IPS-20b (cell line): ENCODE results near the gene CASK.
"Not testable (repeated sequence)": the region's sequence is repeated elsewhere in the genome, so short reads cannot be mapped to it uniquely, and the experiment has no call there.

Experiments
- H3K27ac ChIP-seq: one replicate; pipeline ENCODE4 v1.5.1; 2013; ENCODE audit warnings: low read length
- H3K27me3 ChIP-seq: 2 replicates; pipeline ENCODE4 v1.6.1; 2013; ENCODE audit warnings: mild to moderate bottlenecking, low read length, inconsistent platforms; ENCODE audit not compliant: insufficient read depth
- H3K36me3 ChIP-seq: 2 replicates; pipeline ENCODE4 v1.6.1; 2013; ENCODE audit warnings: low read depth, mild to moderate bottlenecking, inconsistent platforms, low read length, moderate library complexity; ENCODE audit not compliant: insufficient read depth
- H3K4me1 ChIP-seq: 2 replicates; pipeline ENCODE4 v1.6.1; 2013; ENCODE audit warnings: mild to moderate bottlenecking, control low read depth, inconsistent platforms, low read length, moderate library complexity; ENCODE audit not compliant: insufficient read depth
- H3K4me3 ChIP-seq: 2 replicates; pipeline ENCODE4 v1.5.1; 2013; ENCODE audit warnings: mild to moderate bottlenecking, low read length, inconsistent platforms
- H3K9ac ChIP-seq: 2 replicates; pipeline ENCODE4 v1.6.1; 2013; ENCODE audit warnings: low read depth, mild to moderate bottlenecking, inconsistent platforms, low read length, moderate library complexity
- H3K9me3 ChIP-seq: 2 replicates; pipeline ENCODE4 v1.6.1; 2013; ENCODE audit warnings: mild to moderate bottlenecking, low read depth, low read length, inconsistent platforms; ENCODE audit not compliant: insufficient read depth

Gene CASK

GRCh38 chrX:41655631-41656030, 267.7 kb downstream of the CASK start:
- peaks cover 31% of the 10 kb centered on the region for H3K36me3 ChIP-seq
- no peaks in the 10 kb centered on the region for H3K27me3 ChIP-seq
- no peaks in the 10 kb centered on the region; the same call in 1 of the 2 replicates for H3K4me1 ChIP-seq
- H3K27ac ChIP-seq = no peak overlapping the region
- no peaks in the 10 kb centered on the region for H3K9me3 ChIP-seq
- H3K9ac ChIP-seq = no peak overlapping the region
- no peak overlapping the region for H3K4me3 ChIP-seq

- H3K27ac ChIP-seq = no peak overlapping the region
- H3K27me3 ChIP-seq = no peaks in the 10 kb centered on the region
- H3K9me3 ChIP-seq = no peaks in the 10 kb centered on the region
- H3K4me1 ChIP-seq = no peaks in the 10 kb centered on the region; the same call in 1 of the 2 replicates
- no peak overlapping the region for H3K4me3 ChIP-seq
- H3K9ac ChIP-seq = no peak overlapping the region
- H3K36me3 ChIP-seq = peaks cover 27% of the 10 kb centered on the region
Measured at GRCh38 chrX:41655101-41655500, 268.3 kb downstream of the CASK start.

GRCh38 chrX:41653125-41653524, 270.2 kb downstream of the CASK start:
- Histone ChIP-seq H3K4me1 (no peaks in the 10 kb centered on the region; the same call in 1 of the 2 replicates), H3K36me3 (peaks cover 12% of the 10 kb centered on the region; the same call in 1 of the 2 replicates), H3K27me3 (no peaks in the 10 kb centered on the region), H3K9me3 (no peaks in the 10 kb centered on the region), H3K4me3 (no peak overlapping the region), H3K27ac (no peak overlapping the region), H3K9ac (no peak overlapping the region)

- H3K4me3 ChIP-seq = not testable (repeated sequence)
Measured at GRCh38 chrX:41646201-41646600, 277.2 kb downstream of the CASK start.

GRCh38 chrX:41634284-41634683, 289.1 kb downstream of the CASK start:
- H3K4me3 ChIP-seq = no peak overlapping the region
- H3K27ac ChIP-seq = no peak overlapping the region
- H3K4me1 ChIP-seq = no peaks in the 10 kb centered on the region; the same call in 1 of the 2 replicates
- H3K27me3 ChIP-seq = no peaks in the 10 kb centered on the region
- no peak overlapping the region for H3K9ac ChIP-seq
- H3K9me3 ChIP-seq = no peaks in the 10 kb centered on the region
- no peaks in the 10 kb centered on the region for H3K36me3 ChIP-seq

More at GRCh38 chrX:41646201-41646600, 277.2 kb downstream of the CASK start:
- H3K4me1 ChIP-seq, H3K9ac ChIP-seq, H3K36me3 ChIP-seq, H3K27me3 ChIP-seq, H3K27ac ChIP-seq: not testable (repeated sequence)
- peaks cover 11% of the 10 kb centered on the region; the same call in 1 of the 2 replicates for H3K9me3 ChIP-seq

GRCh38 chrX:41630091-41630490, 293.3 kb downstream of the CASK start:
- Histone ChIP-seq H3K9me3 (no peaks in the 10 kb centered on the region), H3K27ac (no peak overlapping the region), H3K4me3 (no peak overlapping the region), H3K4me1 (no peaks in the 10 kb centered on the region), H3K27me3 (no peaks in the 10 kb centered on the region), H3K9ac (no peak overlapping the region), H3K36me3 (peaks cover 6% of the 10 kb centered on the region; the same call in 1 of the 2 replicates)

GRCh38 chrX:41629539-41629938, 293.8 kb downstream of the CASK start:
- Histone ChIP-seq H3K27me3 (no peaks in the 10 kb centered on the region), H3K27ac (no peak overlapping the region), H3K4me1 (no peaks in the 10 kb centered on the region), H3K4me3 (no peak overlapping the region), H3K9me3 (no peaks in the 10 kb centered on the region), H3K36me3 (peaks cover 8% of the 10 kb centered on the region; the same call in 1 of the 2 replicates), H3K9ac (no peak overlapping the region)

- Histone ChIP-seq H3K27ac (no peak overlapping the region), H3K4me3 (no peak overlapping the region), H3K9me3 (no peaks in the 10 kb centered on the region), H3K4me1 (no peaks in the 10 kb centered on the region), H3K36me3 (peaks cover 8% of the 10 kb centered on the region; the same call in 1 of the 2 replicates), H3K9ac (no peak overlapping the region), H3K27me3 (no peaks in the 10 kb centered on the region)
Measured at GRCh38 chrX:41621222-41621723, 302.1 kb downstream of the CASK start.

GRCh38 chrX:41619221-41619620, 304.1 kb downstream of the CASK start:
- no peaks in the 10 kb centered on the region for H3K9me3 ChIP-seq
- H3K4me1 ChIP-seq = no peaks in the 10 kb centered on the region
- no peaks in the 10 kb centered on the region for H3K36me3 ChIP-seq
- H3K4me3 ChIP-seq = no peak overlapping the region
- H3K27me3 ChIP-seq = no peaks in the 10 kb centered on the region
- no peak overlapping the region for H3K9ac ChIP-seq
- H3K27ac ChIP-seq = no peak overlapping the region

- no peaks in the 10 kb centered on the region for H3K4me1 ChIP-seq
- H3K27me3 ChIP-seq = no peaks in the 10 kb centered on the region
- no peak overlapping the region for H3K27ac ChIP-seq
- no peak overlapping the region for H3K9ac ChIP-seq
- no peaks in the 10 kb centered on the region for H3K9me3 ChIP-seq
- no peaks in the 10 kb centered on the region for H3K36me3 ChIP-seq
- no peak overlapping the region for H3K4me3 ChIP-seq
Measured at GRCh38 chrX:41616935-41617334, 306.4 kb downstream of the CASK start.

GRCh38 chrX:41616255-41616654, 307.1 kb downstream of the CASK start:
- no peaks in the 10 kb centered on the region for H3K27me3 ChIP-seq
- no peak overlapping the region for H3K9ac ChIP-seq
- H3K4me3 ChIP-seq = no peak overlapping the region

GRCh38 chrX:41608244-41608643, 315.1 kb downstream of the CASK start:
- H3K36me3 ChIP-seq = no peaks in the 10 kb centered on the region
- no peaks in the 10 kb centered on the region for H3K9me3 ChIP-seq
- no peak overlapping the region for H3K9ac ChIP-seq
- H3K4me3 ChIP-seq = no peak overlapping the region
- H3K4me1 ChIP-seq = peaks cover 10% of the 10 kb centered on the region; the same call in 1 of the 2 replicates
- no peaks in the 10 kb centered on the region for H3K27me3 ChIP-seq
- H3K27ac ChIP-seq = no peak overlapping the region

More at GRCh38 chrX:41616255-41616654, 307.1 kb downstream of the CASK start:
- Histone ChIP-seq H3K27ac (no peak overlapping the region), H3K4me1 (no peaks in the 10 kb centered on the region), H3K36me3 (no peaks in the 10 kb centered on the region), H3K9me3 (no peaks in the 10 kb centered on the region)
